ENCODE measurements around the gene SPOCD1.

The SPOCD1 gene

DNA sequence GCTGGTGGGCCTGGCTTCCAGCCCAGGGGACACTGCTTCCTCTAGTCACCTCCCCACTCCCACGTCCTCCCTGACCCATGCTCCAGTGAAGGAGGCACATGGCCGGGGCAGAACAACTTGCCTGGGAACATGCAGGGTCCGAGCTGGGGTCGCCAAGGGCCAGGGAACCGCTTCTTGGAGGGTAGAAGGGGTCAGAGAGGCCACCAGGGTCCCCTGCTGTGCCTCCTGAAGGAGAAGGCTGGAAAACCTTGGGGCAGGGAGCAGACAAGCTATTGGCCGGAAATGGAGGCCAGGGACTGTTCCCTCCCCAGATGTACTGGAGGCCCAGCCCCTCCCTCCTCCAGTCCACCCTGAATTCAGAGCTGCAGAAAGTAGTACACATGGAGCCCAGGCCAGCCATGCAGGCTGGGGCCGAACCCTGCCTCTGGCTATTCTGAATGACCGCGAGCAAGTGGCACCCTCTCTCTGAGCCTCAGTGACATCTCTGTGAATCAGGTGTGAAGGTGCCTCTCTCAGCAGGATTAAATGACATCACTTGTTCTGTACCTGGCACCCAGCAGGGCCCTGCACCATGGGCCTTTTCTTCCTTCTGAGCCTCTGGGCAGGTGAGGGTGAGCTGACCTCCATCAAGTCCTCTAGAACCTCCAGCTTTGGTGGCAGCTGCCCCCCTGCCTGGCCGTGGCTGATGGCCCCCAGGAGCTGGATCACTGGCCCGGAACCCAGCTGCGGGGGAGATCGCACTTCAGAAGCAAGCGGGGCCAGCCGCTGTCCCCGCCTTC, 15.7 kb downstream of the SPOCD1 start:
- DNase-seq (ENCODE audit: low read depth) = no peak

DNA sequence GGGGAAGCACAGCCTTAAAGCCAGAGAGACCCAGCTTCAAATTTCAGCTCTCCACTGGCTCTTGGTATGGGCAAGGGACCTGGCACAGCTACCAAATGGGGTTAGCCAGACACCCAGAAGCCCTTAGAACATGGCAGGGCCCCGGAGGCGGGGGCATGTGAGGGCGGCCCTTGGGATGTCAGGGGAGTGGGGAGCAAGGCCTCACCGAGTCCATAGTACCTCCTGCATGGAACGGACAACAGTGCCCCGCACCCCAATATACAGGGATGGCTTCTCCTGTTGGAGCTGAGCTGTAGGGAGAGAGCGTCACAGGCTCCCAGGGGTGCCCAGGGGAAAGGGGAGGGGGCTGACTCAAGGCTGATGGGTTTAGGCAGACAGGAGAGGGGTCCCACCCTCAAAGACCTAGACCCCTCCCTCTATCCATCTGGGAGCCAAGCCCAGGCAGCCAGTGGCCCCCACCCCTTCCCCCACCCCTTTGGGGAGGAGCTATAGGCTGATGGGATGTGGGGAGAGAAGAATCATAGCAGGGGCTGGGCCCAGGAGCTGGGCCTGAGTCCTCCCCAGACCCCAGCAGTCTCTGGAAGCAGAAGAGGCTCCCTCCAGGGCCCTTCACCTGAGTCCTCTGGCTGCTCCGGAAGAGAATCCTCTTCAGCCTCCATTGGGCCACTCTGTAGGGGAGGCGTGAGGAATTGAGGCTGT, 16.5 kb downstream of the SPOCD1 start:
- no peak for DNase-seq (ENCODE audit: low read depth)

DNA sequence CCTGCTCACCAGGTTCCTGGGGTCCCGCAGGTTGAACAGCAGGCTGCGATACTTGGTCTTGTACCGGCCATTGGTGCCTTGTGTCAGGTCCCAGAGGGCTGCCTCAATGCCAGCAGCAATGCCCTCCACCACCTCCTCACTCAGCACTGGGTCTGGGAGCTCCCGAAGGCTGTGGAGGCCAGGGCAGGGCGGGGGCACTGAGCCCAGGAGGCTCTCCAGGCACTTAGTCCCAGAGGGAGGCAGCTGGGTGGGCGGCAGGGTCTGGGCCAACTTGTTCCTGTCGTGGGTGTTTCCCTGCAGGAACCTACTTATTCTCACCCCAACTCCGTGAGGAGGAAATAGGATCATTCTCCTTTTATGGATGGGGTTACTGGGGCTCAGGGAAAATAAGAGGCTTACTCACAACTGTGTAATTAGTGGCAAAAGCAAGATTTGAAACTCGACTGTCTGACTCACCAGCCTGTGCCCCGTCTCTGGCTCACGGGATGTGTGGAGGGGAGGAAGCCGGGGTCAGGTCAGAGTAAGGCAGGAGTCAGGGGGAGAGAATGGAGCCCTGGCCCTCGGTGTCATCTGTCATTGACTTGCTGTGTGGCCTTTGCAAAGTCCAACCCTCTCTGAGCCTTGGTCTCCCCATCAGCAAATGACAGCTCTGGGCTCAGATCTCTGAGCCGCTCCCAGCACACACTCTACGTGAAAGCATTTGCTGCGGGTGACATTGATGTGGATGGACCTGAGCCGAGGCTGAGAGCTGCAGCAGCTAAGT, 17.2 kb downstream of the SPOCD1 start:
- DNase-seq (ENCODE audit: low read depth) = peak; percentile 54

DNA sequence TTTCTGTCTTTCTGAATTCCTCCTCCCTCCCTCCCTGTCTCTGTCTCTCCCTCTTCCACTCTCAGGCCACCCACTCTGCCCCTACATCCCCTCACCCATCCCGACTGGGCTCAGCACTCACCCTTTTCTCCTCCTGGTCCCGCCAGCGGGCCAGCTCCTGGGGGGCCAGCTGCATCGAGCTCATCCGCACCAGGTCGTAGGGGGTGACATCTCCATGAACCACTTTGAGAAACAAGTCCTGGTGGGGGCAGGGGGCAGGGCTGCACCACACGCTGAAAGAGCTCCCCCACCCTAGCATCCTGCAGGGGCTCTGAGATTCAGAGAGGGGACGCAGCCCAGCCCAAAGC, 17.8 kb downstream of the SPOCD1 start:
- no peak for DNase-seq (ENCODE audit: low read depth)

DNA sequence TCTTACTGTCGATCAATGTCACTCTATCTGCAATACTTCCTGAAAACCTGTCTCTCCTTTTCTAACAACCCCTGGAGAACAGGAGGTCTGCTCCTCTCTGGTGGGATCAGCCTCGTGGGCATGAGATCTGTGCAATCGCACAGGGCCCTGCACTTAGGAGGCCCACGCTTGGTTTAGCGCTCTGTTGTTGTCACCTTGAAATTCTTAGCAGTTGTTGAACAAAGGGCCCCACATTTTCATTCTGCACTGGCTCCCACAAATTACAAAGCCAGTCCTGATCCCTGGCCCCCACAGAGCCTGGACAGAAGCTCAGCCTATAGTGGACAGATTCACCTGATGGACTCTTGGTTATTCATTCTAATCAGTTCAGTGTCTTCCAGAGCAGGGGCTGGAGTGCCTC, 18.6 kb downstream of the SPOCD1 start:
- no peak for DNase-seq (ENCODE audit: low read depth)

DNA sequence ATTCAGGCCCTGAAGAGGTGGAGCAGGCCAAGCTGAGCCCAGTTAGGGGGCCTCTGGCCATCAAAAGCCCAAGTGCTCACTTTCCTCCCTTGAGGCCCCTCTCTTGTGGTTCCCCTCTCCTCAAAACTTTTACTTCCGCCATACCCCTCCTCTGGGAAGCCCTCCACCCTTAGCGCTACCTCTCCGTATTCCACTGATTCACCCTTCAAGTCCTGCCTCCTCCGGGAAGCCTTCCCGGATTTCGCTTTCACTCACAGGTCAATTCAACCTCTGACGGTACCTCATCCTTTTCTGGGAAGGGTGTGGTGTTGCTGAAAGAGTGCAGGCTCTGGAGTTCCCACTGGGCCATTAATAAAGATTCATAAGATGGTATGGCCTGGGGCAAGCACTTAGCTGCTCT, 19.1 kb downstream of the SPOCD1 start:
- no peak for DNase-seq (ENCODE audit: low read depth)

DNA sequence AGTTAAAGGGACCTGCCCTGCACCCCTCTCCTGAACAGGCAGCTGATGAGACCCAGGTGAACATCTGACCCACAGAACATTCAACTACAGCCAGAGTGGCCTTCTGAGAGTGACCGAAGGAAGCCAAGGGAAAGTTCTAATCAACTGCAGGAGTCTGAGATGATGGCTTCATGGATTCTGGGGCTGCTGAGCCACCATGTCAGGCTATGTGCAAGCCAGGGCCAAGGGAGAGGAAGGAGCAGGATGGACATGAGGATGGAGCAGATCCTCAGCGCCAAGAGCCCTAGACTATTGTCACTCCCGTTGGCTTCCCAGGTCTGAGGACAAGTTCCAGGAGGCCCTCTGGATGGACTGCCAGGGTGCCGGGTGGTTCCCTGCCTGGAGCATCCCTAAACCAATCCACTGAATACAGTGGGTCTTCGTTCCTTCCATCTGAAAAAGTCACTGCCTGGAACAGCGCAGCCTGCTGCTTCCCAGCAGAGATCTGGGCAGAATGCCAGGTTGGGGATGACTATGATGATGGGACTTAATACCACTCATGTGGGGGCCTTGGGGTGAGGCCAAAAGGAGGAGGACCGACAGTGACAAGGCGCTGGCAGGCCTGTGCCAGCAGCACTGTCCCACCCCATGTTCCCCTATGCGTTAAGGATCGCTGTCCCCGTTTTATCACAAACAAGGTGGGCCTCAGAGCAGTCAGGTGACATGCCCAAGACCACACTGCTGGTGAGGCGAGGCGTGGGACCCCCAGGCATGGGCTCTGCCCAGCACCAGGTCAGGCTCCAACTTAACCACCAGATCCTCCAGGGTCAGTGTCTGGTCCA, 19.8 kb downstream of the SPOCD1 start:
- peak; percentile 54 for DNase-seq (ENCODE audit: low read depth)

DNA sequence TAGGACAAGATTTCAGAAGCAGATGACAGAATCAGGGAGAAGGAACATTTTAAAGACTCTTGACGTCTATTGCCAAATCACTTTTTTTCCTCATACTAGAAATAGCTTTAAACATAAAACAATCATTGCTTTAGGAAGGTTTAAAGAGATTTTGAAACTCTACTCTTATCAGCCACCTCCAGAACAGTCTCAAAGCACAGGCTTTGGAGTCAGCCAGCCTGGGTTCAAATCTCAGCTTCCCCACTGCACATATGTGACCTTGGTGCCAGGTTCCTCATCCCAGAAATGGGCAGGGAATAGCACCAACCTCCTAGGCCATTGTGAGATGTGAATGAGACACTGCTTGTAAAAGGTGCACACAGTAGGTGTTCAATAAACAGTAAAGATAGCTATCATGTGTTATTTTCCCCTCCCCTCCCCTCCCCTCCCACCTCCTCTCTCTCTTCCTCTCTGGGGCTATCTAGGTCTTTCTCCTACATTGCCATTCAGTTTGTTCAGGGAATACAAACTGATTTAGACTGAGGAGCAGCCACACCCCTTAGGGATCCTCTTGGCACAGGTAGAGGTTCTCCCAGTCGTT, 20.6 kb downstream of the SPOCD1 start:
- DNase-seq (ENCODE audit: low read depth) = no peak

DNA sequence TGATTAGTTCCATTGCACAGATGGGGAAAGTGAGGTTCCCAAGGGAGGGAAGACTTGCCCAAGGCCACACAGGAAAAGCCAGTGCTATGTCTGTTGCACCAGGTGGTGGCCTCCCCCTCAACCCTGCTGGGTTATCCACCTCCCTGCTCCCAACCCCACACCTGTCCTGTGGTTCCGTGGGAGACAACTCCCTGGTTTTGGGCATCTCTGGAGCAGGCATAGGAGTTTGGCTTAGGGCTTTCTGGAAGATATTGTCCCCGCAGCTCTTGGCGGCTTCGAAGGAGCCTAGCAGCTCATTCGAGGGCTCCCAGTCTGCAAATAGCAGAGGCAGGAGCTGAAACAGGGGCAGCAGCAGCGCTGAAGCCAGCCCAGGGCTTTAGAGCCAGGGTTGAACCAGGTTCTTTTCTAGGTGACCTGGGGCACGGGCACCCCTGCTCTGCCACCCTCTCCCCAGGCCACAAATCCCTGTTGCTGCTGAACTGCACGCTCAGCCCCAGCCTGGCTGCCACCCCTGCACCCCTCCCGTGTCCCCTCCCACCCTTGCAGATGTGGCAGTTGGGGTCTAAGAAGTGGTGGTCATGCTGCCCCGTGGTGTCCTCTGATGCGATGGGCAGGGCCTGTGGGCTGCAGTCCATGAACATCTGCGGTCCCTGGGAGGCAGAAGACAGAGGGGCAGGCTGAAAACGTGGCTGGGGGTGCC, 22.1 kb downstream of the SPOCD1 start:
- no peak for DNase-seq (ENCODE audit: low read depth)

DNA sequence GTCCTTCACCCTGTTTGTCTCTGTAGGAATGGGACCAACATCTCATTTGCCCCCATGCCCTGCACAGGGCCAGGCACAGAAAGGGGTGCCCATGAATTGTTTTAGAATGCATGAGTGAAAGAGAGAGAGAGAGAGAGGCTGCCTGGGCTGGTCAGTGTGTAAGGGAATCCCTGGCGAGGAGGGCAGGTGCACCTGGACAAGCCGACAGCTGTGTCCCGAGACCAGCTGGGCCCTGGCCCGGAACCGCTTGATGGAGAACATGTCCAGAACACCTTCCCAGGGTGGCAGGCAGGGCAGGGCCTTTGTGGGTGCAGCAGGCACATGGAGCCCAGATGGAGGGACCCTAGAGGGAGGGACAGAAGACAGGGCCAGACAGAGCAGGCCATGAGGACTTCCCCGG, 22.7 kb downstream of the SPOCD1 start:
- DNase-seq (ENCODE audit: low read depth) = no peak

DNA sequence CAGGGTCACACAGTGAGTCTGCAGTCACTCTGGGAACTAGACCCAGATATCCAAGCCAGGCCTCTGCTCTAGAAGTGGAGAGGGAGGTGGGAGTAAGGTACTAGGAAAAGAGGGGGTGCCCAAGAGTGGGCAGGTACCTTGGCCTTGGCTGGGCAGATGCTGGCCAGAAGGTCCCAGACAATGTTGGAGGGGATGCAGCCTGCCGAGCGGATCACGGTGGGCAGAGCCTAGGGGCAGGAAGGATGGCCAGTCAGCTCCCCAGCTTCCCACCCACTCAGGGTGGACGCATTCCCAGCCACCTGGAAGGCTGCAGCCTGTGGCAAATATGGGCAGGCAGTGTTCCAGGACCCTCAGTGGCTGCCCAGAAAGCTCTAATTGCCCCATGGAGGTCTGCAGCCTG, 23.3 kb downstream of the SPOCD1 start:
- no peak for DNase-seq (ENCODE audit: low read depth)

DNA sequence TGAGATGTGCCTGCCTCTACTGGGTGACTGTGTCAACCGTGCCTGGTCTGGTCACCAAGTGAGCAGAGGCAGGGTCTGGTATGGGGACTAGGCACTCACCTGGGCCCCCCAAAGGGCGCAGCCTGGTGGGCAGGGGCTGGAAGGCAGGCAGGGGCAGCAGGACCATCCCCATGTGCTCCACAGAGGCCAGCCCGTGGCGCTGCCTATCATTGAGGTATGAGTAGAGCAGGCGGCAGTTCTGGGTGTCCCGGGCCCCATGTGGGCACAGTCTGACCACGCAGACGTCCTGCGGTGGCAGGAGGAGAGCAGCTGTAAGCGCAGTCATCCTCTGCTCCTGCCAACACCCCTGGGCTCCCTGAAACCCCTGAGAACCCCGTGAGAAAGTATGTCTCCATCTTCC, 23.7 kb downstream of the SPOCD1 start:
- no peak for DNase-seq (ENCODE audit: low read depth)

DNA sequence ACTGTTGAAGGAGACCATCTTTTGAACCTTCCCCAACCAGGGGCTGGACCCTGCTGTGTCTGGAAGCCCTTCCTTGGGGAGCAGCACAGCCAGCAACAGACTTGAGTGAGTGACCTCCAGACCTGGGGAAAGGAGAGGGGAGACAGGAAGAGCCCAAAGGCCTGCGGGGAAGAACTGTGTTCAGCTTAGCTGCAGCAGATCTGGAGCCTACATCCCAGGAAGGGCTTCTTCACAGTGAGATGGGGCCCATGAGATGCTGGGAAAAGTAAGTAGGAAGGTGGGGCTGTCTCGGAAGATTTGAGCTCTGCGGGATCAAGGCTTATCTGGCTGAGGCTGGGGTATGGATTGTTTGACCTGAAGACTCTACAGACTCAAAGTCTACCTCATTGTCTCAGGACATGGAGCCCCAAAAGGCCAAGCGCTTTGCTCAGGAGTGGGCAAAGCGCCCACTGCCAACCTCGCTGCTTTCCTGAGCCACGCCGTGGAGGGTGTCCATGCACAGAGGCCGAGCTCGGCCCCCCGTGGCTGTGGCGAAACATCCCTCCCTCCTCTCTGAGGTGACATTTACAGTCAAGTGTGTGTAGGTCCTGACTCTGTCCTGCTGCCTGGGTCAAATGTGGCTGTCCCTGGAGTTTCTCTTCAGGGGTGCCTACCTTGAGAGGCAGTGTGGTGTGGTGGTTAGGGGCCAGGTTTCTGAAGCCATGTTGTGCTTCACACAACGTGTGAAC, 24.5 kb downstream of the SPOCD1 start:
- DNase-seq (ENCODE audit: low read depth) = no peak

DNA sequence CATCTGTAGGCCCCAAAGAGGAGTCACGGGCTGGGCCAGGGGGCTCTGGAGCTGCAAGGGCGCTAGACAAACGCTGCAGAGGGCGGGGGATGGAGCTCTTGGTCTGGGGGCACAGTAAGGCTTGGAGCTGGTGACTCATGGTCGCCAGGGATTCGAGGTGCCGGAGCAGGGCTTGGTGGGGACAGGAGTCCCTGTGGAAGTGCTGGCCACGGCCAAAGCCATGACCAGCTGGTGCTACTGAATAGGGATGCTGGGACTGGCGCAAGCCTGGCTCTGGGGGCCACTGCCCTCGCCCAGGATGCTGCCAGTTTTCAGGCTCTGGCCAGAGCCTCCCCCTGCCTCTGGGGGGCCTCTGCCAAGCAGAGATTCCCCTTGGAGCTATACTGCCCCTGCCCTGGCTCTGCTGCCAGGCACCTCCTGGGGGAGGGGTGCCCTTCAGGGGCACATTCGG, 25.2 kb downstream of the SPOCD1 start:
- DNase-seq (ENCODE audit: low read depth) = no peak

DNA sequence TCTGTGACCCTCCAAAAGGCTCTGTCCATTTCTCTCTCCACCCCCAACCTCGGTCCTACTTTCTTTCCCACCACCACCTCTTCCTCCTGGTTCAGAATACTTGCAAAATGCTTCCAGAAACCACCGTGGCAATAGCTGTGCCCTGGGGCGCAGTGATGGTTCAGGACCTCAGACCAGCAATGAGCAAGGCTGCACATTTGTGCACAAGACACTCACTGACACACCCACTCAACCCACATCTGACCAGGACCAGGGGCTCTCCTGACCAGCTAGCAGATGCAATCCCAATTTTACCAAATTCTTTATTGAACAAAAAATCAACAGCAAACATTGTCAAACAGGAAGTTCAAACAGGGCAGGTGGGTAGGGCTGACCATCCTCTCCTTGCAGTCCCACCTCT, 25.7 kb downstream of the SPOCD1 start:
- DNase-seq (ENCODE audit: low read depth) = no peak

DNA sequence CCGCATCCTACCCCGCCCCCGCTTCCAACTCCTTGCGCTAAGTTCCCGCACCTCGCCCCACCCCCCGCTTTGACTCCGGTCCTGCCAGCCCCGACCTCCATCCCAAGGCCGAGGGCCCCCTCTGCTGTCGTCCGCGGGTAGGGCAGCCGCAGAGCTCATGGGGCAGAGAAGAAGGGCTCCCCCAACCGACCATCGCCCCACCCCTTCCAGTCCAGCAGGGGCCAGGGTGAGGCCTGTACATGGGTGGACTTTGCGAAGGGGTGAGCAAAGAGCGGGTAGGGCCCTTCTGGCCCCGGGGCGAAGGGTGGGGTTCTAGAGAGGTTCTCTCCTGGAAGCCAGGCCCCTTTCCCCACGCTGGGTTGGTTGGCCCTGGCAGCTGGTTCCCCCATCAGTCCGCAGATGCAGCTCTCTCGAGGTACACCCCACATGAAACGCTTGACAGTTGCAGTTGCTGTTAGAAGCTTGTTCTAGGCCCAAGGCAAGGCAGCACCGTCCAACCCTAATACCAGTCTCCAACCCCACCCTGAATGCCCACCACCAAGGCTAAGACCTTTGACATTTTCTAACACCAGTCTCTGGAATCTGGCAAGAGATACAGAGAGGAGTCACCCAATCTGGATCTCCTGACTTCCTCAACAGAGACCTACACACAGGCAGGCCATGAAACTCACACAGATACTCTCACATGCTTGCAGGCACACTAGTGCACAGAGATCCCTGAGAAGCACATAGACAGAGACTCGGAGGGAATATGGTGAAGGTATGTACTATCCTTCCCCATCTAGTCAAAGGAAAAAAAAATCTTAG, 26.4 kb downstream of the SPOCD1 start:
- DNase-seq (ENCODE audit: low read depth) = peak; percentile 58

DNA sequence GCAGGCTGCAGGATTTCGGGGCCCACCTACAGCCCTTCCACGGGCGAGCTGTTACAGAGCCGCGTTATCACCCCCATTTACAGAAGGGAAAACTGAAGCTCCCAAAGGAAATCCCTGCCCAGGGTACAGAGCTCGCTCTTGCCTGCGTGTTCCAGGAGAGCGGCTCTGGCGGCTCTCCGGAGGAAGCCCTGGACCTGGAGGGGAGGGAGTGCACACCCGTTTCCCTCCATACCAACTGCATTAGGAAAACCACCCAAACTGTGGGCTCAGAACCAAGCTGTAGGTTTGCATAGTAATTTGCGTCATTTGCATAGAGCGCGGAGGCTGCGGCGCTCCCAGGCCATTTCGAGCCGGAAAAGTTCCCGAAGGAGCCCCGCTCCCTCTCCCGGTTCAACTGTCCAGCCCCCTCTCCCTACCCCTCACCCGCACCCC, 27.0 kb downstream of the SPOCD1 start:
- no peak for DNase-seq (ENCODE audit: low read depth)

DNA sequence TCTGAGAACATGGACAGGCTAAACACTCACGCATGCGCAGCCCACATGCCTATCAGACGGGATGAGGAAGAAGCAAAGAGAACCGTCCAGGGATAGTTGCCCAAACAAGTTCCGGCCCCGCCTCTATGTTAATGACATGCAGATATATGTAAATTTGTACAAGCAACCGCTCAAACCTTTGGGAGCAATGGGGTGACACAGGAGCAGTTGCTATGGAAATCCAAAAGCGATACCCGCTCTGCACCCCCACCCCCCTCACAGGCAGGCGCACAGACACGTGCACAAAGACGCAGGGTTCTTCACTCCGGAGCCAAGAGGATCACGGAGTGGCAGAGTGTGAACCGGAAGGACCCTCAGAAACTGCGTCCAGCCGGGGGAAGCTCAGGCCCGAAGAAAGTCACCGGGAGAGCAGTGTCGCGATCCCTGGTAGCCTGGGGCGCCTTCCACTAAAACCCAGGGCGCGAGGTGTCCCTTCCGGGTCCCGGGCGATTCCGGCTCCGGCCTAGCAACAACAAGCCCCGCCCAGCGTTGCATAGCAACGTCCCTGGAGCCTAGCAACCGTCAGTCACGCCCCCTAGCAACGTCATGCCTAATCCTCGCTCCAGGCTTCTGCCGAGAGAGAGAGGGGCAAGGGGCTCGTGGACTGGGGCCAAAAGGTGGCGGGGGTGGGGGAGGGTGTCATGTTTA, 27.5 kb downstream of the SPOCD1 start:
- peak; percentile 57 for DNase-seq (ENCODE audit: low read depth)

DNA sequence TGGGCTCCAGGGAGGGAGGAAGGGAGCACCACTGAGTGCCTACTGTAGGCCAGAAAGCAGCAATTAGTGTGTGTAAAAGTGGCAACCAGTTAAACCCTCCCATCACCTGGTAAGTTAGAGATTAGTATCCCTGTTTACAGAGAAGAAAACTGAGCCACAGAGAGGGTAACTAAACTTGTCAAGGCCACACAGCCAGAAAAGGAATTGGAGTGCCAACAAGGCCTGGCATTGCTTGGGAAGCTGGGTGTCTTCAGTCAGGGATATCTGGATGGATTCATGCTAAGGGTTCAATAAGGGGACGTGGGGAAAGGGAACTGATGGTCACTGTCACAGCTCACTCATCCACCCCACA, 28.1 kb downstream of the SPOCD1 start:
- DNase-seq (ENCODE audit: low read depth) = no peak
